ENCODE data around the gene HOXD8.

Gene HOXD8

DNA sequence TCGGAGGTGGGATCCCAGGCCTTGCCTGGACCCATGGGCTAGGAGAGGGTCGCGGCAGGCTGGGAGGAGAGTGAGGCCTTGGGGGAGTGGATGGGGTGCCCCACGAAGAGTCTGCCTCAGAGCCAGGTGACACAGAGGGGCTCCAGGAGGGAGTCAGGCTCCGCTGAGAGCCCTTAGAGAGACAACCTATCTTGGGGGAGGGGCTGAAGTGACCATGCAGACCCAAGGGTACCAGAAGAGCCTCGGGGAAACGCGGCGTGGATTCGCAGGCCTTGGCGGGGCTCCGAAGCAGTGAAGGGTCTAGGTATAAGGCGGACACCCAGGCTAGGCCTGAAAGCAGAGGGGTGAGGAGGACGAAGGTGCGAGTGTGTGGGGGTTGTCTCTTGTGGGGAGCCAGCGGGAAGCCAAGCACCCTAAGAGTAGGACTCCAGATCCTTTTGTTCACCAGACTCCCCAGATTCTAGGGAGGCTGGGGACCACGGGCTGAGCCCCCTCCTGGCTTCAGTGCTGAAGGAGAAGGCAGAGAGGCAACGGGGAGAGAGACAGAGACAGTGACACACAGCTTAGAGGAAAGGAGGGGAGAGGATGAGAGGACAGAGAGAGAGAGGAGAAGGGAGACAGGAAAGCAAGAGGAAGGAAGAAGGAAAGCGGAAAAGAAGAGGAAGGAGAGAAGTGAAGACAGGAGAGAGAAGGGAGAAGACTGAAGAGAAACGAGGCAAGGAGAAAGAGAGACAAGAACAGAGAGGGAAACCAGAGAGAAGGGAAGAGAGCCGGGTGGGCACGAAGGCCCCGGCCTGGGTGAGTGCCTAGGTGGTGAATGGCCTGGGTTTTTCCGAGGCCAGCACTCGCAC, 23.6 kb upstream of the HOXD8 start:
- TF ChIP-seq, protein P1, sequence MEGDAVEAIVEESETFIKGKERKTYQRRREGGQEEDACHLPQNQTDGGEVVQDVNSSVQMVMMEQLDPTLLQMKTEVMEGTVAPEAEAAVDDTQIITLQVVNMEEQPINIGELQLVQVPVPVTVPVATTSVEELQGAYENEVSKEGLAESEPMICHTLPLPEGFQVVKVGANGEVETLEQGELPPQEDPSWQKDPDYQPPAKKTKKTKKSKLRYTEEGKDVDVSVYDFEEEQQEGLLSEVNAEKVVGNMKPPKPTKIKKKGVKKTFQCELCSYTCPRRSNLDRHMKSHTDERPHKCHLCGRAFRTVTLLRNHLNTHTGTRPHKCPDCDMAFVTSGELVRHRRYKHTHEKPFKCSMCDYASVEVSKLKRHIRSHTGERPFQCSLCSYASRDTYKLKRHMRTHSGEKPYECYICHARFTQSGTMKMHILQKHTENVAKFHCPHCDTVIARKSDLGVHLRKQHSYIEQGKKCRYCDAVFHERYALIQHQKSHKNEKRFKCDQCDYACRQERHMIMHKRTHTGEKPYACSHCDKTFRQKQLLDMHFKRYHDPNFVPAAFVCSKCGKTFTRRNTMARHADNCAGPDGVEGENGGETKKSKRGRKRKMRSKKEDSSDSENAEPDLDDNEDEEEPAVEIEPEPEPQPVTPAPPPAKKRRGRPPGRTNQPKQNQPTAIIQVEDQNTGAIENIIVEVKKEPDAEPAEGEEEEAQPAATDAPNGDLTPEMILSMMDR (IDR thresholded peaks at IDR 0.05; ENCODE audit: low read depth, low read length) = no peak
- no peak for DNase-seq (ENCODE audit: extremely low read depth, low read depth)

DNA sequence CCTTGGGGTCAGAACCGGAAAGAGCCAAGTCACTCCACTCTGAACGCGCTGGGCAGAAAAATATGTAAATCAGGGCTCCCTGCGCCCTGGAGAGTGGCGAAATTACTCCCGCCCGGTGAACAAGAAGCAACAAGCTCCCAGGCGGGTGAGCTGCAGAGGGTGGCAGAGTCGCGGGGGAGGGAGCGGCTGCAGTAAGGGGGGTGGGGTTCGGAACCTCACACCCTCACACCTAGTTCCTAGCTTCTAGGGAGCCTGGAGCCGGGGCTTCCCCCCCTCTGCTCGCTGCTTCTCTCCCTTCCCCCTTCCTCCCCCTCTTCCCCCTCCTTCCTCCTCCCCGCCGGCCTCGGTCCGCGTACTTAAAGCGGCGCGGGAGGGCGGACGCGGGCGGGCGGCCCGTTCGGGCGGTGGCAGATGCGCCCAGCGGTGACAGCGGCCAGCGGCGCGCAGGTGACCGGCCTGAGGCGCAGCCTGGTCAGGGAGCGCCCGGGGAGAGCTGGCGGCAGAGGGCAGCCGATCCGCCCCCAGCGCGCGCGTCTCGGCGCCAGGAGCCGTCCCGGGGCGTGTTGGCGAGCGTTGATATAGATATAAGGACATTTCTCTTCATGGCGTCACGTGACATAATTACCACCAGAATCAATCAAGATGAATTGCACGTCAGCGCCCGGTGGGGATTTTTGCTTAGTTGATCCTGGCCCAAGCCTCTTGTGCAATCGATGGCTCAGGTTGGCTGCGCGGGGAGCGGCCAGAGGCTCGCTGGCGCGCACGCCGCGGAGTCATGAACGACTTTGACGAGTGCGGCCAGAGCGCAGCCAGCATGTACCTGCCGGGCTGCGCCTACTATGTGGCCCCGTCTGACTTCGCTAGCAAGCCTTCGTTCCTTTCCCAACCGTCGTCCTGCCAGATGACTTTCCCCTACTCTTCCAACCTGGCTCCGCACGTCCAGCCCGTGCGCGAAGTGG, 22.6 kb upstream of the HOXD8 start, which contains the start of gene HOXD11:
TSS of gene HOXD11 (plus strand) at position 700 of the 959 bp plus-strand sequence. CDS start at position 776, 76 bp downstream.
- TF ChIP-seq, protein P1 (IDR thresholded peaks at IDR 0.05; ENCODE audit: low read depth, low read length) = no peak
- DNase-seq (ENCODE audit: extremely low read depth, low read depth) = no peak

DNA sequence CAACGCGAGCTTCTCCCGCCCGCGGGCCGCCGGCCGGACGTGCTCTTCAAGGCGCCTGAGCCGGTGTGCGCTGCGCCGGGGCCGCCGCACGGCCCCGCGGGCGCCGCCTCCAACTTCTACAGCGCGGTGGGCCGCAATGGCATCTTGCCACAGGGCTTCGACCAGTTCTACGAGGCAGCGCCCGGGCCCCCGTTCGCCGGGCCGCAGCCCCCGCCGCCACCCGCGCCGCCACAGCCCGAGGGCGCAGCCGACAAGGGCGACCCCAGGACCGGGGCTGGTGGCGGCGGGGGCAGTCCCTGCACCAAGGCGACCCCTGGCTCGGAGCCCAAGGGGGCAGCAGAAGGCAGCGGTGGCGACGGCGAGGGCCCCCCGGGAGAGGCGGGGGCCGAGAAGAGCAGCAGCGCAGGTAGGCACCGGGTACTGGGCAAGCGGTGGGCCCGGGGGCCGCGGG, 21.7 kb upstream of the HOXD8 start:
- TF ChIP-seq, protein P1 (IDR thresholded peaks at IDR 0.05; ENCODE audit: low read depth, low read length) = no peak
- no peak for DNase-seq (ENCODE audit: extremely low read depth, low read depth)

DNA sequence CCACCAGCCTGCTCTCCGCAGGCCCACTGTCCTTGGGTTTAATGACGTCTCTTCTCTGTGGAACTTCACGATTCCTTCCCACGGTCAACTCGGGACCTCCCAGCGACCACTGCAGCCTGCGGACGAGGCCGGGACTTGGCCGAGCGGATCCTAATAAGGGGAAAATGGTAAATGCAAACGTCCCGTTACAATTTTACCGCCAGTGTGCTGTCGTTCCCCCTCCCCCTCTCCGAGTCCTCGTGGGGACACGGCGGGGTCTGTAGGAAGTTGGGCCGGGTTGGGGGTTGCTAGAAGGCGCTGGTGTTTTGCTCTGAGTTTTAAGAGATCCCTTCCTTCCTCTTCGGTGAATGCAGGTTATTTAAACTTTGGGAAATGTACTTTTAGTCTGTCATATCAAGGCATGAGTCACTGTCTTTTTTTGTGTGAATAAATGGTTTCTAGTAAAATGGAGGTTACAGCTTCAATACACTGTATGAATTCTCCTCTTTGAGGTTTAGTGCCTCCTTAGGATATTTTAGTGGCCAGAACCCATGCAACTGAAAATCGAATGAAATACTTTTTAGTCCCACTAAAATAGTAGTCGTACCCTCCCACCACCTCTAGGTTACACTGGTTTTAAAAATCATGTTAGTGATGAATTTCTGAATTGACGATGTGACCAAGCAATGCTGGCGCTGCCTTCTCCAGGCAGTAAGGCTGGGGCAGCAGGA, 20.2 kb upstream of the HOXD8 start:
- no peak for DNase-seq (ENCODE audit: extremely low read depth, low read depth)
- TF ChIP-seq, protein P1 (IDR thresholded peaks at IDR 0.05; ENCODE audit: low read depth, low read length) = no peak

DNA sequence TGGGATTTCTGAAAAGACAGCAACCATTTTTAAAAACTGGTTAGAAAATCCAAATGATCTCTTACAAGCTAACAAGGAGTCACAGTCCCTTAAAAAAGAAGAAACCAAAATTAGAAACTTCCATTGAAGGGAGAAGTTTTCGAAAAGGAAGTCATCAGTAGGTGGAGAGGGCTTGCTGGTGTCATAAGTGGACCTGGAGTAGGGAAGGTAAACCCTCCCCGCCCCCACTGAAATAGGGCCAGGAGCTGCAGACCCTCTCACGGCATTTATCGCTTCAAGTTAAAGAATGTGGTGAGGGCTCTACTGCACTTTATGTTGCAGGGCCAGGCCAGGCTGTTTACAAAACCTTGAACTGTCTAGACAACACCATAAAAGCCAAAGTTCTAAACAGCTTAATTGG, 19.6 kb upstream of the HOXD8 start:
- TF ChIP-seq, protein P1 (IDR thresholded peaks at IDR 0.05; ENCODE audit: low read depth, low read length) = no peak
- DNase-seq (ENCODE audit: extremely low read depth, low read depth) = no peak

DNA sequence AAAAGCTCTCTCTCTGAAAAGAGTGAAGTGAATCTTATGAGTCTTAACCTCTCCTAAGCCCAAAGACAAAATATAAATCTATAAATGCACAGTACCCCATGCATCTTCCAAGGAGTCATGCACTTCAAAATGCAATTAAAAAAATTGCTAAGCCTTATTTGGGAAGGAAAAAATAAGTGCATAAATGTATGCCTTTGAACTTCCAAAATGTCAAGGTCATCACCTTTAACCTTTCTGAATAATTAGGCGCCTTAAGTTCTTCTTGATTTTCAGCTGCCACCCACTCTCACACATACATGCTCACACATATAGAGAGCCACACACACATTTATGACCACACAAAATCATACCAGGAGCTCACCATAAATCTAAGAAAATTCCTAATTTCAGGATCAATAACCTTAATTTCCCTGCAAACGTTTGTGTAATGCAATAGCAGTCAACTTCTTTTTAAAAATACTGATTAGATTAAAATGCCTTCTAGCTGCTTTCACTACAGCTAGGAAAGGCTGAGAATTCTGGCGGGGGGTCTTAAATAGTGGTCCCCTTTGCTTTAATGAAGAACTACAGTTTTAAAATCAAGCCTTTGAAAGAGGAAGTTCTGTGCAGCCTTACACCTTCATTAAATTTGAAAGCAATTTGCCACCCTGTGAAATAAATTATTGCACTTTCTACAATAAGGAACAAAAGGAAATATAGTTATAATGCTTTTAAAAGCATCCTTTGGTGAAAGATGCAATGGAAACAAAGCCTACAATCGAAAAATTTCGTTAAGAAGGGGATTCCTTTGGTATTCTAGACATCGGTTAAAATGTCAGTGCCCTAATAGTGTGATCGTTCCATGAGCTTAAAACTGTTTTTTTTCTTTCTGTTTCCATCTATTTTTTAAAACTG, 18.8 kb upstream of the HOXD8 start:
- TF ChIP-seq, protein P1 (IDR thresholded peaks at IDR 0.05; ENCODE audit: low read depth, low read length) = no peak
- no peak for DNase-seq (ENCODE audit: extremely low read depth, low read depth)

Measured in AG09319 (cell line).